RWPE1 (cell line): ENCODE results near the gene IER5.

Source experiments
- CTCF ChIA-PET: fragments of 350-600 bp; sonication (Branson Sonifier 250); formaldehyde crosslinking; extraction: SDS; loops from one replicate; lab custom pipeline; 2021; lab: Yijun Ruan, JAX
- POLR2A ChIA-PET: fragments of 400-600 bp; formaldehyde crosslinking; extraction: SDS; loops from one replicate; lab custom pipeline; 2020; ENCODE audit warnings: antibody characterized with exemption; ENCODE audit not compliant: low non-redundant PET; lab: Yijun Ruan, JAX
- DNase-seq: peaks from one replicate; pipeline ENCODE4 v3.0.0; 2012; ENCODE audit warnings: low spot score
- H3K27ac ChIP-seq: fragments of 450-650 bp; 2 replicates; pipeline ENCODE4 v1.5.1; 2017
- CTCF ChIP-seq: fragments of 450-650 bp; conservative IDR thresholded peaks from 2 replicates; pipeline ENCODE4 v1.5.1; 2017; ENCODE audit warnings: low read depth, mild to moderate bottlenecking

The IER5 gene

GRCh38 chr1:181107711-181108110 is 19.2 kb downstream of the IER5 start:
- ChIA-PET CTCF (interaction anchor here (0.6 to 0.7 kb wide), 2 partner anchors 9 to 11 kb away, joined by 3 to 4 read pairs; no protein-coding TSS in a partner anchor), POLR2A (no interaction called here)
- peak overlapping the region; percentile 55 for H3K27ac ChIP-seq
- no peak for DNase-seq
- no peak for TF ChIP-seq CTCF

- CTCF ChIA-PET = no interaction called here
These were observed 19.9 kb downstream of the IER5 start for GRCh38 chr1:181108304-181108867.

GRCh38 chr1:181110013-181110412 is 21.5 kb downstream of the IER5 start:
- ChIA-PET POLR2A (no interaction called here), CTCF (no interaction called here)
- no peak for DNase-seq
- no peak for TF ChIP-seq CTCF
- H3K27ac ChIP-seq = 0 out of 2 replicates have a peak overlapping the region, but pooled peaks have one; percentile 1

More at GRCh38 chr1:181108304-181108867, 19.9 kb downstream of the IER5 start:
- POLR2A ChIA-PET = no interaction called here
- DNase-seq = no peak
- H3K27ac ChIP-seq = peak overlapping the region; percentile 55
- TF ChIP-seq CTCF = no peak

GRCh38 chr1:181111559-181111958 is 23.1 kb downstream of the IER5 start:
- peak overlapping the region; percentile 92 for H3K27ac ChIP-seq
- CTCF ChIA-PET = interaction anchor here (0.6 kb wide), 1 partner anchor 1047 kb away, joined by 3 read pairs; no protein-coding TSS in a partner anchor
- DNase-seq = no peak
- POLR2A ChIA-PET = no interaction called here
- no peak for TF ChIP-seq CTCF

GRCh38 chr1:181112071-181112929 is 23.8 kb downstream of the IER5 start:
- ChIA-PET CTCF (interaction anchor here (0.6 to 2.2 kb wide), 3 partner anchors 29 to 1048 kb away, joined by 3 to 12 read pairs (median 4); no protein-coding TSS in a partner anchor), POLR2A (no interaction called here)
- DNase-seq = peak; percentile 99
- H3K27ac ChIP-seq = peak overlapping the region; percentile 92
- no peak for TF ChIP-seq CTCF

- H3K27ac ChIP-seq = peak overlapping the region; percentile 92
- ChIA-PET CTCF (interaction anchor here (1.1 to 2.2 kb wide), 2 partner anchors 28 to 30 kb away, joined by 4 to 12 read pairs; no protein-coding TSS in a partner anchor), POLR2A (interaction anchor here (0.7 to 1.6 kb wide), 2 partner anchors 9 to 22 kb away, joined by 3 to 6 read pairs; no protein-coding TSS in a partner anchor)
- TF ChIP-seq CTCF = no peak
- DNase-seq = peak; percentile 89
These were observed 24.6 kb downstream of the IER5 start for GRCh38 chr1:181113059-181113641.
